ENCODE measurements around the gene SORCS2. TPM values are rescaled to one million over a fixed set of nuclear protein-coding genes. Genes with fewer than 3 reads are reported as not detected.

SORCS2 gene
- polyA plus RNA-seq, 1 donor from 2014 or later: 1.0 TPM

- Histone ChIP-seq H3K9me3 (ENCODE audit: low read length) (peaks cover 8% of the 10 kb centered on the region), H2AFZ (ENCODE audit: low read depth, low read length) (no peak overlapping the region), H3K27ac (ENCODE audit: low read length) (no peak overlapping the region), H3K36me3 (ENCODE audit: insufficient read depth, low read length) (no peaks in the 10 kb centered on the region), H3K27me3 (ENCODE audit: insufficient read depth, low read depth, low read length) (no peaks in the 10 kb centered on the region), H4K20me1 (ENCODE audit: insufficient read depth) (no peaks in the 10 kb centered on the region), H3K9me2 (ENCODE audit: insufficient read depth, low read length) (no peaks in the 10 kb centered on the region), H3F3A (ENCODE audit: insufficient read depth, low read length, poor library complexity, severe bottlenecking) (no peaks in the 10 kb centered on the region), H3K9ac (ENCODE audit: low read length) (no peak overlapping the region), H3K4me2 (ENCODE audit: low read length) (no peak overlapping the region), H3K79me2 (replicated peaks; ENCODE audit: insufficient read depth, low read length) (no peaks in the 10 kb centered on the region), H3K4me3 (ENCODE audit: low read length) (no peak overlapping the region)
- peak; percentile 24 for TF ChIP-seq POLR2AphosphoS5 (IDR thresholded peaks at IDR 0.05)
- TF ChIP-seq MXI1 (conservative IDR thresholded peaks at IDR 0.05; ENCODE audit: poor library complexity, severe bottlenecking): no peak
Observed at GRCh38 chr4:7571701-7572100, 379.4 kb downstream of the SORCS2 start.

GRCh38 chr4:7572894-7573293 is 380.6 kb downstream of the SORCS2 start:
- H3K36me3 ChIP-seq (ENCODE audit: insufficient read depth, low read length): no peaks in the 10 kb centered on the region
- H3K9me2 ChIP-seq (ENCODE audit: insufficient read depth, low read length): no peaks in the 10 kb centered on the region
- H3K79me2 ChIP-seq (replicated peaks; ENCODE audit: insufficient read depth, low read length): no peaks in the 10 kb centered on the region
- no peak overlapping the region for H3K27ac ChIP-seq (ENCODE audit: low read length)
- no peak overlapping the region for H3K9ac ChIP-seq (ENCODE audit: low read length)
- no peak overlapping the region for H3K4me3 ChIP-seq (ENCODE audit: low read length)
- H3K4me2 ChIP-seq (ENCODE audit: low read length): no peak overlapping the region
- H3K27me3 ChIP-seq (ENCODE audit: insufficient read depth, low read depth, low read length): no peaks in the 10 kb centered on the region
- TF ChIP-seq REST (IDR thresholded peaks at IDR 0.05; ENCODE audit: borderline replicate concordance): no peak
- no peak for TF ChIP-seq POLR2AphosphoS5 (IDR thresholded peaks at IDR 0.05)
- no peak for TF ChIP-seq CTCF (IDR thresholded peaks at IDR 0.05; ENCODE audit: poor library complexity, severe bottlenecking)
- TF ChIP-seq SMC3 (conservative IDR thresholded peaks at IDR 0.05; ENCODE audit: poor library complexity): no peak
- no peak for TF ChIP-seq RAD21 (conservative IDR thresholded peaks at IDR 0.05)
- TF ChIP-seq MXI1 (conservative IDR thresholded peaks at IDR 0.05; ENCODE audit: poor library complexity, severe bottlenecking): no peak
- no peak for TF ChIP-seq TAF1 (IDR thresholded peaks at IDR 0.05; ENCODE audit: low read depth)
- TF ChIP-seq EP300 (conservative IDR thresholded peaks at IDR 0.05; ENCODE audit: poor library complexity, severe bottlenecking): no peak
- no peak for TF ChIP-seq EZH2 (IDR thresholded peaks at IDR 0.05; ENCODE audit: borderline replicate concordance, insufficient read depth, low read length, poor library complexity, severe bottlenecking)
- H2AFZ ChIP-seq (ENCODE audit: low read depth, low read length): no peak overlapping the region
- no peaks in the 10 kb centered on the region for H3F3A ChIP-seq (ENCODE audit: insufficient read depth, low read length, poor library complexity, severe bottlenecking)
- H4K20me1 ChIP-seq (ENCODE audit: insufficient read depth): no peaks in the 10 kb centered on the region
- H3K9me3 ChIP-seq (ENCODE audit: low read length): peaks cover 16% of the 10 kb centered on the region

Measured in neural cell (in vitro differentiated cells).